ENCODE results near the gene S100A13. TPM values are rescaled to one million over a fixed set of nuclear protein-coding genes. Genes with fewer than 3 reads are reported as not detected.
"Not testable (repeated sequence)": the region's sequence is repeated elsewhere in the genome, so short reads cannot be mapped to it uniquely, and the experiment has no call there.

S100A13 gene
- total and polyA plus RNA-seq, 2 experiments from 2014 or later, result 115 to 248 TPM

- Histone ChIP-seq H3K36me3 (replicated peaks; ENCODE audit: insufficient read depth, low read depth) (peaks cover 19% of the 10 kb centered on the region), H2AFZ (no peak overlapping the region), H3K4me2 (no peak overlapping the region), H3K9me2 (replicated peaks; ENCODE audit: insufficient read depth) (no peaks in the 10 kb centered on the region), H3K27me3 (no peaks in the 10 kb centered on the region), H4K20me1 (ENCODE audit: insufficient read depth, poor library complexity, severe bottlenecking) (peaks cover 25% of the 10 kb centered on the region), H3K79me2 (peaks cover 61% of the 10 kb centered on the region), H3K4me3 (no peak overlapping the region), H3K4me1 (ENCODE audit: insufficient read depth) (peaks cover 11% of the 10 kb centered on the region), H3K27ac (no peak overlapping the region), H3K9me3 (ENCODE audit: low read depth) (no peaks in the 10 kb centered on the region)
- WGBS (ENCODE audit: low lambda C conversion rate, missing lambda C conversion rate), result 92% methylated on average over 11 of the region's 11 CpGs
- no peak for TF ChIP-seq EZH2phosphoT487 (IDR thresholded peaks at IDR 0.05; ENCODE audit: low read depth, severe bottlenecking, unreplicated experiment)
- TF ChIP-seq EZH2 (IDR thresholded peaks at IDR 0.05; ENCODE audit: borderline replicate concordance), result no peak
- no peak for TF ChIP-seq CTCF (IDR thresholded peaks at IDR 0.05; ENCODE audit: poor library complexity)
- DNase-seq (ENCODE audit: low spot score), result no peak
These were observed 14.9 kb upstream of the S100A13 start for GRCh38 chr1:153642161-153642560.

- Histone ChIP-seq H4K20me1 (ENCODE audit: insufficient read depth, poor library complexity, severe bottlenecking) (peaks cover 35% of the 10 kb centered on the region), H3K27me3 (no peaks in the 10 kb centered on the region), H3K27ac (no peak overlapping the region), H2AFZ (no peak overlapping the region), H3K4me1 (ENCODE audit: insufficient read depth) (peaks cover 11% of the 10 kb centered on the region), H3K79me2 (peaks cover 74% of the 10 kb centered on the region), H3K9me2 (replicated peaks; ENCODE audit: insufficient read depth) (no peaks in the 10 kb centered on the region), H3K9me3 (ENCODE audit: low read depth) (no peaks in the 10 kb centered on the region), H3K36me3 (replicated peaks; ENCODE audit: insufficient read depth, low read depth) (peaks cover 19% of the 10 kb centered on the region), H3K4me3 (no peak overlapping the region), H3K4me2 (no peak overlapping the region)
- no peak for TF ChIP-seq EZH2 (IDR thresholded peaks at IDR 0.05; ENCODE audit: borderline replicate concordance)
- TF ChIP-seq CTCF (IDR thresholded peaks at IDR 0.05; ENCODE audit: poor library complexity), result no peak
- no peak for TF ChIP-seq EZH2phosphoT487 (IDR thresholded peaks at IDR 0.05; ENCODE audit: low read depth, severe bottlenecking, unreplicated experiment)
- 83% methylated on average over 6 of the region's 6 CpGs for WGBS (ENCODE audit: low lambda C conversion rate, missing lambda C conversion rate)
- no peak for DNase-seq (ENCODE audit: low spot score)
These were observed 13.6 kb upstream of the S100A13 start for GRCh38 chr1:153640861-153641260.

GRCh38 chr1:153640213-153640612 lies 12.9 kb upstream of the S100A13 start:
- not testable (repeated sequence) for H2AFZ ChIP-seq; DNase-seq (ENCODE audit: low spot score); H3K27me3 ChIP-seq; H3K9me3 ChIP-seq (ENCODE audit: low read depth); H3K9me2 ChIP-seq (replicated peaks; ENCODE audit: insufficient read depth); H3K27ac ChIP-seq; H3K4me2 ChIP-seq; H3K4me3 ChIP-seq
- Histone ChIP-seq H4K20me1 (ENCODE audit: insufficient read depth, poor library complexity, severe bottlenecking) (peaks cover 41% of the 10 kb centered on the region), H3K4me1 (ENCODE audit: insufficient read depth) (peaks cover 18% of the 10 kb centered on the region), H3K36me3 (replicated peaks; ENCODE audit: insufficient read depth, low read depth) (peaks cover 12% of the 10 kb centered on the region), H3K79me2 (peaks cover 78% of the 10 kb centered on the region)
- WGBS (ENCODE audit: low lambda C conversion rate, missing lambda C conversion rate), result 100% methylated on average over 5 of the region's 5 CpGs

GRCh38 chr1:153639280-153639679 lies 12.0 kb upstream of the S100A13 start:
- Histone ChIP-seq H3K36me3 (replicated peaks; ENCODE audit: insufficient read depth, low read depth) (peaks cover 11% of the 10 kb centered on the region), H3K4me1 (ENCODE audit: insufficient read depth) (peaks cover 11% of the 10 kb centered on the region), H3K27ac (no peak overlapping the region), H3K4me3 (no peak overlapping the region), H4K20me1 (ENCODE audit: insufficient read depth, poor library complexity, severe bottlenecking) (peaks cover 50% of the 10 kb centered on the region), H3K4me2 (no peak overlapping the region), H2AFZ (no peak overlapping the region), H3K79me2 (peaks cover 87% of the 10 kb centered on the region), H3K9me2 (replicated peaks; ENCODE audit: insufficient read depth) (no peaks in the 10 kb centered on the region), H3K27me3 (no peaks in the 10 kb centered on the region), H3K9me3 (ENCODE audit: low read depth) (no peaks in the 10 kb centered on the region)
- no peak for TF ChIP-seq EZH2 (IDR thresholded peaks at IDR 0.05; ENCODE audit: borderline replicate concordance)
- no peak for TF ChIP-seq CTCF (IDR thresholded peaks at IDR 0.05; ENCODE audit: poor library complexity)
- TF ChIP-seq EZH2phosphoT487 (IDR thresholded peaks at IDR 0.05; ENCODE audit: low read depth, severe bottlenecking, unreplicated experiment), result no peak
- no peak for DNase-seq (ENCODE audit: low spot score)
- WGBS (ENCODE audit: low lambda C conversion rate, missing lambda C conversion rate), result 90% methylated on average over 3 of the region's 3 CpGs
